HepG2 (cell line): Measurements from ENCODE around the gene IL21R. TPM values are rescaled to one million over a fixed set of nuclear protein-coding genes. Genes with fewer than 3 reads are reported as not detected.

ENCODE experiments used
- EHMT2 ChIP-seq: fragments of 200-600 bp; sonication (generic); IDR thresholded peaks from 2 replicates; pipeline ENCODE4 v1.7.0; 2017; ENCODE audit warnings: antibody characterized with exemption, low read depth, low read length, borderline replicate concordance
- GABPA ChIP-seq, 2 experiments: IDR thresholded peaks; 2 replicates each; pipeline ENCODE4 v1.6.1; 2011 to 2016; ENCODE audit warnings: low read depth in 2 of 2, low read length in 1 of 2, missing biosample characterization in 1 of 2, missing genetic modification characterization in 1 of 2
- HNRNPLL ChIP-seq: fragments of 200-400 bp; formaldehyde crosslinking; IDR thresholded peaks from 2 replicates; pipeline ENCODE4 v1.6.1; 2017; ENCODE audit warnings: mild to moderate bottlenecking, low read depth, low read length; ENCODE audit not compliant: poor library complexity, severe bottlenecking
- NCOA1 ChIP-seq: sonication (generic); formaldehyde crosslinking; IDR thresholded peaks from 2 replicates; pipeline ENCODE4 v1.9.0; 2021; ENCODE audit warnings: missing genetic modification reagents
- PHF8 ChIP-seq: sonication (generic); formaldehyde crosslinking; IDR thresholded peaks from 2 replicates; pipeline ENCODE4 v1.5.0; 2020; ENCODE audit warnings: missing genetic modification reagents
- ZBTB38 ChIP-seq: sonication (generic); formaldehyde crosslinking; IDR thresholded peaks from 2 replicates; pipeline ENCODE4 v1.5.1; 2020; ENCODE audit warnings: mild to moderate bottlenecking, missing genetic modification reagents
- ZC3H4 ChIP-seq: sonication (generic); formaldehyde crosslinking; IDR thresholded peaks from 2 replicates; pipeline ENCODE4 v1.4.0; 2020; ENCODE audit warnings: missing genetic modification reagents, borderline replicate concordance
- ZNF121 ChIP-seq: sonication (generic); formaldehyde crosslinking; IDR thresholded peaks from 2 replicates; pipeline ENCODE4 v1.5.0; 2020; ENCODE audit warnings: mild to moderate bottlenecking, missing genetic modification reagents
- ZNF317 ChIP-seq: sonication (generic); formaldehyde crosslinking; IDR thresholded peaks from 2 replicates; pipeline ENCODE4 v1.5.0; 2020; ENCODE audit warnings: mild to moderate bottlenecking, missing genetic modification reagents
- ZNF816 ChIP-seq: sonication (generic); formaldehyde crosslinking; IDR thresholded peaks from 2 replicates; pipeline ENCODE4 v1.8.0; 2022; ENCODE audit warnings: missing genetic modification reagents, mild to moderate bottlenecking, borderline replicate concordance
- polyA plus RNA-seq, 8 experiments: library from polyadenylated mRNA; depleted of rRNA in 3 of 8; stranded (reverse) in 7 of 8; unstranded in 1 of 8; fragments of >200 nt; fragmentation: Illumina TruSeq in 4 of 8; extraction: Trizol in 4 of 8; gene quantifications; 2 replicates each; pipeline versions ENCODE4 v1.2.1 to v1.2.3, GENCODE V29; 2011 to 2016; ENCODE audit warnings: low read depth in 4 of 8, missing spikeins in 1 of 8, mixed read lengths in 1 of 8; ENCODE audit not compliant: insufficient read depth in 1 of 8
- total RNA-seq, 5 experiments: library from RNA; depleted of rRNA; stranded (reverse); fragments of >200 nt; fragmentation: Illumina TruSeq; extraction: Trizol; gene quantifications; 2 replicates each; pipeline ENCODE4 v1.2.3, GENCODE V29; 2016; ENCODE audit warnings: low read depth in 1 of 5
- TF ChIP-seq, protein P1 (sequence below): IDR thresholded peaks from 2 replicates; pipeline ENCODE4 v1.6.1; 2016; ENCODE audit warnings: missing genetic modification reagents, missing compliant biosample characterization
- TF ChIP-seq, protein P2 (sequence below): sonication (generic); formaldehyde crosslinking; IDR thresholded peaks from 2 replicates; pipeline ENCODE4 v1.4.0; 2020; ENCODE audit warnings: missing genetic modification reagents
- TF ChIP-seq, protein P3 (sequence below): sonication (generic); formaldehyde crosslinking; conservative IDR thresholded peaks from 2 replicates; pipeline ENCODE4 v1.8.0; 2022; ENCODE audit warnings: mild to moderate bottlenecking, moderate library complexity, missing genetic modification reagents
- TF ChIP-seq, protein P4 (sequence below): sonication (generic); formaldehyde crosslinking; IDR thresholded peaks from 2 replicates; pipeline ENCODE4 v1.5.1; 2020; ENCODE audit warnings: mild to moderate bottlenecking, missing genetic modification reagents, borderline replicate concordance
- TF ChIP-seq, protein P5 (sequence below): sonication (generic); formaldehyde crosslinking; IDR thresholded peaks from 2 replicates; pipeline ENCODE4 v1.5.1; 2020; ENCODE audit warnings: missing genetic modification reagents, mild to moderate bottlenecking, borderline replicate concordance

IL21R gene
- total and polyA plus RNA-seq, 2 of the 13 experiments (the other 11 are each of a cell fraction or from before 2014, with no cell fraction given): 0.49 to 0.64 TPM

DNA sequence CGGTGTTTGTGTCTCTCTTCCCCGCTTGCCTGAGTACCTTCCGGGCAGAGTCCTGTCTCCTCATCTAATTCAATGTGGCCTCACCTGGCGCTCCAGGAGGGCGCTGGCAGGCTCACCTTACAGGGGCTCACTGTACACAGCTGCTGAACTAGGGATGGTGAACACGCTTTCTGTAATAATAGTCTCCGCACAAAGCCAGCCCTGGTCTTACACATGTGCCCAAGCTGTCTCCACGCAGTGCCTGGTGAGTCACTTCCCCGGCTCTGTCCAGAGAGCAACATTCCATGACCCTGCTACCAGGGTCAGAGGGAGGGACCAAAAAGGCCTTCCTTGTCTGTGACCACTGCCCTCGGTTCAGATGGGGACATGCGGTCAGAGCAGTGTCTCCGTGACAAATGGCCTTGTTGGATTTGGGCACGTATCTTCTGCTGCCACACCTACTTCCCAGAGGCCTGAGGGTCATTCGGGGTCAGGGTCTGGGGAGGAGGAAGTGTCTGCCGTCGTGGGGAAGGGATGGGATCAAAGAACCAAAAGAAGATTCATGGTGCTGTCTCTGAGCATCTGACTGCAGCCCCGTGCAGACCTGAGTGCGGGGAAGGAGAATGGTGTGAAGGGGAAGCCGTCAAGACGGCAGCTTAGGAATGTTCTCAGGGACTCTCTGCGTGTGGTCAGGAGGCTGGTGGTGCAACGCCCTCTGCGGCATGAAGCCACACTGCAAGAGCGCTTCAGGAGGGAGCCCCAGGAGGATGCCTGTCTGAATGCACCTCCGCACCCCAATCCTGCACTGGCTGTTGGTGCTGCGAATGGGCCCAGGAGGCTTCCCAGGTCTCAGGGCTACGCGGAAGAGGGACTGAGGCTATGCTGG lies 68.8 kb downstream of the IL21R start (continued):
- TF ChIP-seq, protein P1, sequence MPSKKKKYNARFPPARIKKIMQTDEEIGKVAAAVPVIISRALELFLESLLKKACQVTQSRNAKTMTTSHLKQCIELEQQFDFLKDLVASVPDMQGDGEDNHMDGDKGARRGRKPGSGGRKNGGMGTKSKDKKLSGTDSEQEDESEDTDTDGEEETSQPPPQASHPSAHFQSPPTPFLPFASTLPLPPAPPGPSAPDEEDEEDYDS (CRISPR knock-in tag): peak; percentile 47; the same call in 1 of the 2 replicates
- TF ChIP-seq ZNF816 (peak; percentile 57; the same call in 1 of the 2 replicates), ZC3H4 (no peak), GABPA (IDR thresholded peaks at IDR 0.05; ENCODE audit: low read depth, low read length) (no peak), GABPA (CRISPR knock-in tag; IDR thresholded peaks at IDR 0.05; ENCODE audit: low read depth) (peak; percentile 38; the same call in 1 of the 2 replicates), ZNF121 (CRISPR knock-in tag) (no peak), PHF8 (CRISPR knock-in tag) (no peak), ZNF317 (CRISPR knock-in tag) (peak; percentile 79), HNRNPLL (no peak), NCOA1 (no peak), EHMT2 (no peak), ZBTB38 (CRISPR knock-in tag) (peak; percentile 100)
- TF ChIP-seq, protein P2, sequence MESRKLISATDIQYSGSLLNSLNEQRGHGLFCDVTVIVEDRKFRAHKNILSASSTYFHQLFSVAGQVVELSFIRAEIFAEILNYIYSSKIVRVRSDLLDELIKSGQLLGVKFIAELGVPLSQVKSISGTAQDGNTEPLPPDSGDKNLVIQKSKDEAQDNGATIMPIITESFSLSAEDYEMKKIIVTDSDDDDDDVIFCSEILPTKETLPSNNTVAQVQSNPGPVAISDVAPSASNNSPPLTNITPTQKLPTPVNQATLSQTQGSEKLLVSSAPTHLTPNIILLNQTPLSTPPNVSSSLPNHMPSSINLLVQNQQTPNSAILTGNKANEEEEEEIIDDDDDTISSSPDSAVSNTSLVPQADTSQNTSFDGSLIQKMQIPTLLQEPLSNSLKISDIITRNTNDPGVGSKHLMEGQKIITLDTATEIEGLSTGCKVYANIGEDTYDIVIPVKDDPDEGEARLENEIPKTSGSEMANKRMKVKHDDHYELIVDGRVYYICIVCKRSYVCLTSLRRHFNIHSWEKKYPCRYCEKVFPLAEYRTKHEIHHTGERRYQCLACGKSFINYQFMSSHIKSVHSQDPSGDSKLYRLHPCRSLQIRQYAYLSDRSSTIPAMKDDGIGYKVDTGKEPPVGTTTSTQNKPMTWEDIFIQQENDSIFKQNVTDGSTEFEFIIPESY (CRISPR knock-in tag): peak; percentile 96
- TF ChIP-seq, protein P3, sequence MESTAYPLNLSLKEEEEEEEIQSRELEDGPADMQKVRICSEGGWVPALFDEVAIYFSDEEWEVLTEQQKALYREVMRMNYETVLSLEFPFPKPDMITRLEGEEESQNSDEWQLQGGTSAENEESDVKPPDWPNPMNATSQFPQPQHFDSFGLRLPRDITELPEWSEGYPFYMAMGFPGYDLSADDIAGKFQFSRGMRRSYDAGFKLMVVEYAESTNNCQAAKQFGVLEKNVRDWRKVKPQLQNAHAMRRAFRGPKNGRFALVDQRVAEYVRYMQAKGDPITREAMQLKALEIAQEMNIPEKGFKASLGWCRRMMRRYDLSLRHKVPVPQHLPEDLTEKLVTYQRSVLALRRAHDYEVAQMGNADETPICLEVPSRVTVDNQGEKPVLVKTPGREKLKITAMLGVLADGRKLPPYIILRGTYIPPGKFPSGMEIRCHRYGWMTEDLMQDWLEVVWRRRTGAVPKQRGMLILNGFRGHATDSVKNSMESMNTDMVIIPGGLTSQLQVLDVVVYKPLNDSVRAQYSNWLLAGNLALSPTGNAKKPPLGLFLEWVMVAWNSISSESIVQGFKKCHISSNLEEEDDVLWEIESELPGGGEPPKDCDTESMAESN (CRISPR knock-in tag): no peak
- TF ChIP-seq, protein P4, sequence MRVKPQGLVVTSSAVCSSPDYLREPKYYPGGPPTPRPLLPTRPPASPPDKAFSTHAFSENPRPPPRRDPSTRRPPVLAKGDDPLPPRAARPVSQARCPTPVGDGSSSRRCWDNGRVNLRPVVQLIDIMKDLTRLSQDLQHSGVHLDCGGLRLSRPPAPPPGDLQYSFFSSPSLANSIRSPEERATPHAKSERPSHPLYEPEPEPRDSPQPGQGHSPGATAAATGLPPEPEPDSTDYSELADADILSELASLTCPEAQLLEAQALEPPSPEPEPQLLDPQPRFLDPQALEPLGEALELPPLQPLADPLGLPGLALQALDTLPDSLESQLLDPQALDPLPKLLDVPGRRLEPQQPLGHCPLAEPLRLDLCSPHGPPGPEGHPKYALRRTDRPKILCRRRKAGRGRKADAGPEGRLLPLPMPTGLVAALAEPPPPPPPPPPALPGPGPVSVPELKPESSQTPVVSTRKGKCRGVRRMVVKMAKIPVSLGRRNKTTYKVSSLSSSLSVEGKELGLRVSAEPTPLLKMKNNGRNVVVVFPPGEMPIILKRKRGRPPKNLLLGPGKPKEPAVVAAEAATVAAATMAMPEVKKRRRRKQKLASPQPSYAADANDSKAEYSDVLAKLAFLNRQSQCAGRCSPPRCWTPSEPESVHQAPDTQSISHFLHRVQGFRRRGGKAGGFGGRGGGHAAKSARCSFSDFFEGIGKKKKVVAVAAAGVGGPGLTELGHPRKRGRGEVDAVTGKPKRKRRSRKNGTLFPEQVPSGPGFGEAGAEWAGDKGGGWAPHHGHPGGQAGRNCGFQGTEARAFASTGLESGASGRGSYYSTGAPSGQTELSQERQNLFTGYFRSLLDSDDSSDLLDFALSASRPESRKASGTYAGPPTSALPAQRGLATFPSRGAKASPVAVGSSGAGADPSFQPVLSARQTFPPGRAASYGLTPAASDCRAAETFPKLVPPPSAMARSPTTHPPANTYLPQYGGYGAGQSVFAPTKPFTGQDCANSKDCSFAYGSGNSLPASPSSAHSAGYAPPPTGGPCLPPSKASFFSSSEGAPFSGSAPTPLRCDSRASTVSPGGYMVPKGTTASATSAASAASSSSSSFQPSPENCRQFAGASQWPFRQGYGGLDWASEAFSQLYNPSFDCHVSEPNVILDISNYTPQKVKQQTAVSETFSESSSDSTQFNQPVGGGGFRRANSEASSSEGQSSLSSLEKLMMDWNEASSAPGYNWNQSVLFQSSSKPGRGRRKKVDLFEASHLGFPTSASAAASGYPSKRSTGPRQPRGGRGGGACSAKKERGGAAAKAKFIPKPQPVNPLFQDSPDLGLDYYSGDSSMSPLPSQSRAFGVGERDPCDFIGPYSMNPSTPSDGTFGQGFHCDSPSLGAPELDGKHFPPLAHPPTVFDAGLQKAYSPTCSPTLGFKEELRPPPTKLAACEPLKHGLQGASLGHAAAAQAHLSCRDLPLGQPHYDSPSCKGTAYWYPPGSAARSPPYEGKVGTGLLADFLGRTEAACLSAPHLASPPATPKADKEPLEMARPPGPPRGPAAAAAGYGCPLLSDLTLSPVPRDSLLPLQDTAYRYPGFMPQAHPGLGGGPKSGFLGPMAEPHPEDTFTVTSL (CRISPR knock-in tag): peak; percentile 13; the same call in 1 of the 2 replicates
- TF ChIP-seq, protein P5, sequence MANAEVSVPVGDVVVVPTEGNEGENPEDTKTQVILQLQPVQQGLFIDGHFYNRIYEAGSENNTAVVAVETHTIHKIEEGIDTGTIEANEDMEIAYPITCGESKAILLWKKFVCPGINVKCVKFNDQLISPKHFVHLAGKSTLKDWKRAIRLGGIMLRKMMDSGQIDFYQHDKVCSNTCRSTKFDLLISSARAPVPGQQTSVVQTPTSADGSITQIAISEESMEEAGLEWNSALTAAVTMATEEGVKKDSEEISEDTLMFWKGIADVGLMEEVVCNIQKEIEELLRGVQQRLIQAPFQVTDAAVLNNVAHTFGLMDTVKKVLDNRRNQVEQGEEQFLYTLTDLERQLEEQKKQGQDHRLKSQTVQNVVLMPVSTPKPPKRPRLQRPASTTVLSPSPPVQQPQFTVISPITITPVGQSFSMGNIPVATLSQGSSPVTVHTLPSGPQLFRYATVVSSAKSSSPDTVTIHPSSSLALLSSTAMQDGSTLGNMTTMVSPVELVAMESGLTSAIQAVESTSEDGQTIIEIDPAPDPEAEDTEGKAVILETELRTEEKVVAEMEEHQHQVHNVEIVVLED (CRISPR knock-in tag): no peak
